Astrocyte (in vitro differentiated cells and primary cell): ENCODE data around the gene CCHCR1. TPM values are rescaled to one million over a fixed set of nuclear protein-coding genes. Genes with fewer than 3 reads are reported as not detected.

ENCODE experiments used
- DNase-seq: peaks from one replicate; pipeline ENCODE4 v3.0.0-alpha.2; 2010; ENCODE audit warnings: low read depth
- FAIRE-seq: peaks from 2 replicates; lab custom pipeline; 2011; peaks lifted over from hg19 to GRCh38; lab: Jason Lieb, UNC
- H2AFZ ChIP-seq: 2 replicates; pipeline ENCODE4 v1.6.0; 2012; ENCODE audit warnings: low read depth, low read length, inconsistent platforms
- H3K27ac ChIP-seq: 2 replicates; pipeline ENCODE4 v1.5.1; 2011; ENCODE audit warnings: low read depth, low read length, inconsistent platforms
- H3K27me3 ChIP-seq: 2 replicates; pipeline ENCODE4 v1.6.0; 2011; ENCODE audit warnings: low read length, inconsistent platforms; ENCODE audit not compliant: insufficient read depth
- H3K36me3 ChIP-seq: 2 replicates; pipeline ENCODE4 v1.5.1; 2011; ENCODE audit warnings: low read length, inconsistent platforms; ENCODE audit not compliant: insufficient read depth
- H3K4me1 ChIP-seq: 2 replicates; pipeline ENCODE4 v1.5.1; 2011; ENCODE audit warnings: low read length, inconsistent platforms; ENCODE audit not compliant: insufficient read depth
- H3K4me2 ChIP-seq: 2 replicates; pipeline ENCODE4 v1.6.0; 2012; ENCODE audit warnings: low read length, inconsistent platforms
- H3K4me3 ChIP-seq: 2 replicates; pipeline ENCODE4 v1.5.1; 2011; ENCODE audit warnings: low read depth, mild to moderate bottlenecking, low read length, inconsistent platforms; ENCODE audit not compliant: insufficient read depth
- H3K79me2 ChIP-seq: 2 replicates; pipeline ENCODE4 v1.6.0; 2012; ENCODE audit warnings: mild to moderate bottlenecking, low read length, inconsistent platforms; ENCODE audit not compliant: insufficient read depth
- H3K9ac ChIP-seq: 2 replicates; pipeline ENCODE4 v1.6.0; 2012; ENCODE audit warnings: mild to moderate bottlenecking, low read length, inconsistent platforms
- H3K9me3 ChIP-seq: 2 replicates; pipeline ENCODE4 v1.5.1; 2012; ENCODE audit warnings: low read depth, mild to moderate bottlenecking, low read length, inconsistent platforms; ENCODE audit not compliant: insufficient read depth
- H4K20me1 ChIP-seq: 2 replicates; pipeline ENCODE4 v1.6.0; 2012; ENCODE audit warnings: low read length, inconsistent platforms; ENCODE audit not compliant: insufficient read depth
- H3K27ac Mint-ChIP-seq: one replicate; pipeline ENCODE4 v1.8.0; 2021; ENCODE audit warnings: mild to moderate bottlenecking, mixed read lengths; ENCODE audit not compliant: unreplicated experiment
- H3K27me3 Mint-ChIP-seq: one replicate; pipeline ENCODE4 v1.8.0; 2021; ENCODE audit warnings: low read depth, mixed read lengths; ENCODE audit not compliant: unreplicated experiment
- H3K36me3 Mint-ChIP-seq: one replicate; pipeline ENCODE4 v1.8.0; 2021; ENCODE audit warnings: low read depth, mixed read lengths; ENCODE audit not compliant: unreplicated experiment
- H3K4me1 Mint-ChIP-seq: one replicate; pipeline ENCODE4 v1.8.0; 2021; ENCODE audit warnings: low read depth, mixed read lengths; ENCODE audit not compliant: unreplicated experiment
- H3K4me3 Mint-ChIP-seq: one replicate; pipeline ENCODE4 v1.8.0; 2021; ENCODE audit warnings: mild to moderate bottlenecking, moderate library complexity, mixed read lengths; ENCODE audit not compliant: unreplicated experiment
- H3K9me3 Mint-ChIP-seq: one replicate; pipeline ENCODE4 v1.8.0; 2021; ENCODE audit warnings: mild to moderate bottlenecking, mixed read lengths; ENCODE audit not compliant: unreplicated experiment
- CTCF ChIP-seq: IDR thresholded peaks from 2 replicates; pipeline ENCODE4 v1.5.1; 2011; ENCODE audit warnings: low read depth, mild to moderate bottlenecking, inconsistent platforms, low read length, moderate library complexity; ENCODE audit not compliant: insufficient read depth
- EZH2 ChIP-seq: IDR thresholded peaks from 2 replicates; pipeline ENCODE4 v1.6.1; 2012; ENCODE audit warnings: mild to moderate bottlenecking, low read length, inconsistent platforms; ENCODE audit not compliant: insufficient read depth
- total RNA-seq: library from RNA; stranded (reverse); gene quantifications from 2 replicates; pipeline ENCODE4 v1.2.1, GENCODE V29; 2021

The CCHCR1 gene
- total RNA-seq, 1 donor from 2014 or later: 11.5 TPM

GRCh38 chr6:31131595-31131994 is 26.0 kb downstream of the CCHCR1 start:
- Histone ChIP-seq H3K27me3 (no peaks in the 10 kb centered on the region), H2AFZ (no peak overlapping the region), H3K4me3 (no peak overlapping the region), H4K20me1 (no peaks in the 10 kb centered on the region), H3K36me3 (no peaks in the 10 kb centered on the region), H3K79me2 (no peaks in the 10 kb centered on the region), H3K9ac (no peak overlapping the region), H3K4me1 (no peaks in the 10 kb centered on the region), H3K27ac (no peak overlapping the region), H3K9me3 (no peaks in the 10 kb centered on the region), H3K4me2 (no peak overlapping the region)
- H3K9me3 Mint-ChIP-seq: no peaks in the 10 kb centered on the region
- no peak overlapping the region for H3K4me3 Mint-ChIP-seq
- no peaks in the 10 kb centered on the region for H3K27me3 Mint-ChIP-seq
- H3K27ac Mint-ChIP-seq: no peak overlapping the region
- peaks cover 4% of the 10 kb centered on the region for H3K4me1 Mint-ChIP-seq
- FAIRE-seq (no peak), DNase-seq (no peak)
- TF ChIP-seq CTCF (no peak), EZH2 (no peak)
- peaks cover 5% of the 10 kb centered on the region for H3K36me3 Mint-ChIP-seq

DNA sequence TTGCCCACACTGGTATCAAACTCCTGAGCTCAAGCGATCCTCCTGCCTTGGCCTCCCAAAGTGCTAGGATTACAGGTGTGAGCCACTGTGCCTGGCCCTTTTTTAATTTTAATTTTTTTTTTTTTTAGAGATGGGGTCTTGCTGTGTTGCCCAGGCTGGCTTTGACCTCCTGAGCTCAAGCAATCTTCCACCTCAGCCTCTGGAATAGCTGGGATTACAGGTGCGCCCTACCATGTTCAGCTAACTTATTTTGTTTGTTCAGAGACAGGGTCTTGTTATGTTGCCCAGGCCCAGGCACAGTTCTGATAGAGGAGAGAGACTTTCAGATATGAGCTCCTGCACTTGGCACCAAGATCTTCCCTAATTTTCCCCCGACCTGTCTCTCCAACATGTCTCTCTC is 26.9 kb downstream of the CCHCR1 start:
- Mint-ChIP-seq H3K4me1 (peaks cover 6% of the 10 kb centered on the region), H3K36me3 (peaks cover 6% of the 10 kb centered on the region), H3K27me3 (no peaks in the 10 kb centered on the region), H3K4me3 (no peak overlapping the region), H3K9me3 (no peaks in the 10 kb centered on the region), H3K27ac (no peak overlapping the region)
- no peak for TF ChIP-seq EZH2
- TF ChIP-seq CTCF: no peak
- H3K27ac ChIP-seq: no peak overlapping the region
- H3K36me3 ChIP-seq: no peaks in the 10 kb centered on the region
- no peak overlapping the region for H3K4me2 ChIP-seq
- DNase-seq (no peak), FAIRE-seq (no peak)
- no peaks in the 10 kb centered on the region for H3K4me1 ChIP-seq
- no peaks in the 10 kb centered on the region for H3K9me3 ChIP-seq
- no peaks in the 10 kb centered on the region for H4K20me1 ChIP-seq
- H3K4me3 ChIP-seq: no peak overlapping the region
- no peak overlapping the region for H2AFZ ChIP-seq
- H3K79me2 ChIP-seq: no peaks in the 10 kb centered on the region
- no peak overlapping the region for H3K9ac ChIP-seq
- H3K27me3 ChIP-seq: no peaks in the 10 kb centered on the region

DNA sequence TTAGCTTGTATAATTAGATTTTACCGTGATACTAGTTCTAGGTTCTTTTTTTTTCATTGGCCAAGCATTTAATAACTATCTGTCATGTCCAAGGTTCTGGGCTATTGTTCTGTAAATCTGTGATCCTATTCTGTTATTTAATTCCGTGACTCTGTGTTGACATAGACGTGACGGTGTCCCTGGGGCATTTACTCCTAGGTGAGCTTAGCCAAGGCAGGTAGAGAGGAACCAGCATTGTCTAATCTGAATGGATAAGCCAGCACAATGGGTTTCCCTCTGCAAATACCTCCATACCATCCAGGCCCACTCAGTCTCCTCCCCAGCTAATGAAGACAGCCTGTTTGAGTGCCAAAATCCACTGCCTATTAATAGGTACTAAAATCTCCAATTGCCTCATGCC is 28.5 kb downstream of the CCHCR1 start:
- H3K27me3 ChIP-seq: no peaks in the 10 kb centered on the region
- H4K20me1 ChIP-seq: no peaks in the 10 kb centered on the region
- no peak overlapping the region for H3K27ac Mint-ChIP-seq
- no peak overlapping the region for H3K4me2 ChIP-seq
- no peak for FAIRE-seq
- no peaks in the 10 kb centered on the region for H3K79me2 ChIP-seq
- no peaks in the 10 kb centered on the region for H3K27me3 Mint-ChIP-seq
- peaks cover 6% of the 10 kb centered on the region for H3K36me3 Mint-ChIP-seq
- H3K4me3 ChIP-seq: no peak overlapping the region
- H3K4me1 Mint-ChIP-seq: peaks cover 20% of the 10 kb centered on the region
- H3K9me3 ChIP-seq: no peaks in the 10 kb centered on the region
- H3K9me3 Mint-ChIP-seq: no peaks in the 10 kb centered on the region
- no peak overlapping the region for H3K4me3 Mint-ChIP-seq
- no peak for DNase-seq
- H3K4me1 ChIP-seq: peaks cover 7% of the 10 kb centered on the region
- H3K27ac ChIP-seq: no peak overlapping the region
- no peak overlapping the region for H3K9ac ChIP-seq
- no peak for TF ChIP-seq CTCF
- TF ChIP-seq EZH2: no peak
- H2AFZ ChIP-seq: no peak overlapping the region
- H3K36me3 ChIP-seq: no peaks in the 10 kb centered on the region
